ENCODE measurements around the gene HTATIP2.

The HTATIP2 gene

DNA sequence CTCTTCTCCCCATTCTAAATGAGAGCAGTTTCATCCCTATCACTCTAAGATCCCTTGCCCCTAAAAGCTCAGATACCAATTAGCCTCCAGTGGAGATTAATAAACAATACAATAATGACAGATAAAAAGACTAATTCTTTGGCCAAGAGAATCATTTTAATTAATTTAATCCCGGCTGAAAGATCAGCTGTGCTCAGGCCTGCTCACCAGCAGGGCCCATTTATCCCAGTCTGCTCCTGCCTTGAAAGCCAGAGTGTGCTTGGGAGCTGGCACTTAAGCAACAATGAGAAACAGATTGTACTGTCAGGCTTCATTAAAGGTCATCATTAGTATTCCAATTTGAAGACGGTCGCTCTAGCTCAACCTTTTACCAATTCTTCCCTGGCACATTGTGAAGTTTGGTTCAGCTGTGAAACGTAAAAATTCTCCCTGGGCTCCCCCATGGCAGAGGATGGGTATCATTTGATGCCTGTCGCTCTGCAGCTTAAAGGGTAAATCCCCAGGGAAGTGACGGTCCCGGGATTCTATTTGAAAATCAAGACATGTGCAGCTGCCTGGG lies 36.1 kb upstream of the HTATIP2 start:
- H3K4me3 ChIP-seq (ENCODE audit: low read depth in 1 of 2, low read length in 2 of 2), result no peak overlapping the region
- no peak overlapping the region for H3K9ac ChIP-seq (ENCODE audit: low read depth, low read length)
- H4K20me1 ChIP-seq (ENCODE audit: insufficient read depth, low read length), result no peaks in the 10 kb centered on the region
- peaks cover 5% of the 10 kb centered on the region for H3K27me3 ChIP-seq (ENCODE audit: insufficient read depth, low read length, poor library complexity)
- ATAC-seq (ENCODE audit: insufficient read depth, low read depth), result no peak
- H3K9me3 ChIP-seq (ENCODE audit: insufficient read depth, low read length, severe bottlenecking), result no peaks in the 10 kb centered on the region
- H3K36me3 ChIP-seq (ENCODE audit: insufficient read depth, low read length), result no peaks in the 10 kb centered on the region
- no peak overlapping the region for H3K4me2 ChIP-seq (ENCODE audit: insufficient read depth, low read length)
- H3K79me2 ChIP-seq (ENCODE audit: insufficient read depth, low read length), result no peaks in the 10 kb centered on the region
- no peak overlapping the region for H2AFZ ChIP-seq (ENCODE audit: low read depth, low read length)
- no peak for DNase-seq
- H3K4me1 ChIP-seq (ENCODE audit: insufficient read depth, low read length), result no peaks in the 10 kb centered on the region
- TF ChIP-seq, protein P1, sequence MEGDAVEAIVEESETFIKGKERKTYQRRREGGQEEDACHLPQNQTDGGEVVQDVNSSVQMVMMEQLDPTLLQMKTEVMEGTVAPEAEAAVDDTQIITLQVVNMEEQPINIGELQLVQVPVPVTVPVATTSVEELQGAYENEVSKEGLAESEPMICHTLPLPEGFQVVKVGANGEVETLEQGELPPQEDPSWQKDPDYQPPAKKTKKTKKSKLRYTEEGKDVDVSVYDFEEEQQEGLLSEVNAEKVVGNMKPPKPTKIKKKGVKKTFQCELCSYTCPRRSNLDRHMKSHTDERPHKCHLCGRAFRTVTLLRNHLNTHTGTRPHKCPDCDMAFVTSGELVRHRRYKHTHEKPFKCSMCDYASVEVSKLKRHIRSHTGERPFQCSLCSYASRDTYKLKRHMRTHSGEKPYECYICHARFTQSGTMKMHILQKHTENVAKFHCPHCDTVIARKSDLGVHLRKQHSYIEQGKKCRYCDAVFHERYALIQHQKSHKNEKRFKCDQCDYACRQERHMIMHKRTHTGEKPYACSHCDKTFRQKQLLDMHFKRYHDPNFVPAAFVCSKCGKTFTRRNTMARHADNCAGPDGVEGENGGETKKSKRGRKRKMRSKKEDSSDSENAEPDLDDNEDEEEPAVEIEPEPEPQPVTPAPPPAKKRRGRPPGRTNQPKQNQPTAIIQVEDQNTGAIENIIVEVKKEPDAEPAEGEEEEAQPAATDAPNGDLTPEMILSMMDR (IDR thresholded peaks at IDR 0.05; ENCODE audit: borderline replicate concordance, extremely low read depth, low read length, poor library complexity, severe bottlenecking), result no peak
- TF ChIP-seq EZH2 (IDR thresholded peaks at IDR 0.05; ENCODE audit: borderline replicate concordance, low read depth, low read length, severe bottlenecking), result no peak
- H3K27ac ChIP-seq (ENCODE audit: low read length), result no peak overlapping the region

DNA sequence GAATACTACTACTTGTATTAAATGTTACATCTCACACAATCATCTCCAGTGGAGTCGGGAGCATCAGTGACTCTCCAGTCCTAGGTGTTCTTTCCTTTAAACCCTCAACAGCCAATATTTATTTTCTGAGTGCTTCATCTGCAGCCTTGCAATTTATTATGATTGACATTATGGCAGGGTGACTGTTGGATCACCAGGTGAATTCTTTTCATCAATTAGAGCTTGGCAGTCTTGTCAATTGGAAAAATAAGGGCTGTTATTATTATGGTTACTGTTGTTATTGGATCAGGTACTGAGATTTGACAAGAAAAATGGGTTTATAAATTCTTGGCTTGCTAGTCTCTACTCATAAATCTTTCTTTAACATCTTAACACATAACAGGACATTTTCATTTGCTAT lies 27.5 kb upstream of the HTATIP2 start:
- Histone ChIP-seq H3K79me2 (ENCODE audit: insufficient read depth, low read length) (no peaks in the 10 kb centered on the region), H3K27me3 (ENCODE audit: insufficient read depth, low read length, poor library complexity) (peaks cover 7% of the 10 kb centered on the region), H3K4me3 (ENCODE audit: low read depth in 1 of 2, low read length in 2 of 2) (no peak overlapping the region), H3K36me3 (ENCODE audit: insufficient read depth, low read length) (no peaks in the 10 kb centered on the region), H3K27ac (ENCODE audit: low read length) (no peak overlapping the region), H3K9me3 (ENCODE audit: insufficient read depth, low read length, severe bottlenecking) (no peaks in the 10 kb centered on the region), H3K4me2 (ENCODE audit: insufficient read depth, low read length) (no peak overlapping the region), H3K9ac (ENCODE audit: low read depth, low read length) (no peak overlapping the region), H4K20me1 (ENCODE audit: insufficient read depth, low read length) (no peaks in the 10 kb centered on the region), H2AFZ (ENCODE audit: low read depth, low read length) (no peak overlapping the region), H3K4me1 (ENCODE audit: insufficient read depth, low read length) (no peaks in the 10 kb centered on the region)
- ATAC-seq (ENCODE audit: insufficient read depth, low read depth), result no peak
- TF ChIP-seq, protein P1 (IDR thresholded peaks at IDR 0.05; ENCODE audit: borderline replicate concordance, extremely low read depth, low read length, poor library complexity, severe bottlenecking), result no peak
- TF ChIP-seq EZH2 (IDR thresholded peaks at IDR 0.05; ENCODE audit: borderline replicate concordance, low read depth, low read length, severe bottlenecking), result no peak
- DNase-seq, result no peak

GRCh38 chr11:20337526-20338154 lies 25.9 kb upstream of the HTATIP2 start:
- Histone ChIP-seq H3K36me3 (ENCODE audit: insufficient read depth, low read length) (no peaks in the 10 kb centered on the region), H3K9ac (ENCODE audit: low read depth, low read length) (no peak overlapping the region), H2AFZ (ENCODE audit: low read depth, low read length) (no peak overlapping the region), H3K4me3 (ENCODE audit: low read depth in 1 of 2, low read length in 2 of 2) (no peak overlapping the region), H3K4me1 (ENCODE audit: insufficient read depth, low read length) (no peaks in the 10 kb centered on the region), H3K4me2 (ENCODE audit: insufficient read depth, low read length) (no peak overlapping the region), H3K27me3 (ENCODE audit: insufficient read depth, low read length, poor library complexity) (peaks cover 4% of the 10 kb centered on the region), H3K27ac (ENCODE audit: low read length) (no peak overlapping the region), H3K9me3 (ENCODE audit: insufficient read depth, low read length, severe bottlenecking) (no peaks in the 10 kb centered on the region), H4K20me1 (ENCODE audit: insufficient read depth, low read length) (no peaks in the 10 kb centered on the region), H3K79me2 (ENCODE audit: insufficient read depth, low read length) (no peaks in the 10 kb centered on the region)
- TF ChIP-seq, protein P1 (IDR thresholded peaks at IDR 0.05; ENCODE audit: borderline replicate concordance, extremely low read depth, low read length, poor library complexity, severe bottlenecking), result peak; percentile 65
- TF ChIP-seq EZH2 (IDR thresholded peaks at IDR 0.05; ENCODE audit: borderline replicate concordance, low read depth, low read length, severe bottlenecking), result no peak
- ATAC-seq (ENCODE audit: insufficient read depth, low read depth), result no peak
- peak; percentile 13 for DNase-seq

Measured in DND-41 (cell line).